A673 (cell line): ENCODE measurements around the gene CFAP97D1. TPM values are rescaled to one million over a fixed set of nuclear protein-coding genes. Genes with fewer than 3 reads are reported as not detected.
A peak's percentile ranks its signal among the peaks of the same experiment; 100 is the strongest.

ENCODE experiments used
- BruUV-seq: library from RNA; stranded (reverse); fragments of 400-500 nt; replicated peaks from 2 replicates; lab custom pipeline; 2021; lab: Mats Ljungman, UMichigan
- CTCF ChIA-PET: fragments of 300-600 bp; sonication (Branson Sonifier 250); formaldehyde crosslinking; loops from one replicate; lab custom pipeline; 2022; ENCODE audit warnings: antibody characterized with exemption; lab: Charles Lee
- POLR2A ChIA-PET: fragments of 300-600 bp; sonication (Branson Sonifier 250); formaldehyde crosslinking; loops from one replicate; lab custom pipeline; 2022; ENCODE audit warnings: antibody characterized with exemption; ENCODE audit not compliant: low non-redundant PET; lab: Charles Lee
- DNase-seq: peaks from one replicate; pipeline ENCODE4 v3.0.0-alpha.2; 2015; ENCODE audit warnings: low spot score
- H3K27ac ChIP-seq: fragments of 200-600 bp; sonication (generic); 2 replicates; pipeline ENCODE4 v1.5.1; 2016; ENCODE audit warnings: mixed run types, low read depth, mild to moderate bottlenecking, mixed read lengths, antibody characterized with exemption, low read length; ENCODE audit not compliant: poor library complexity, severe bottlenecking
- H3K27me3 ChIP-seq: fragments of 200-600 bp; sonication (generic); replicated peaks from 2 replicates; pipeline ENCODE4 v1.6.1; 2017; ENCODE audit warnings: mixed run types, low read depth, mild to moderate bottlenecking, mixed read lengths, antibody characterized with exemption, low read length; ENCODE audit not compliant: insufficient read depth, poor library complexity
- H3K36me3 ChIP-seq: fragments of 200-600 bp; sonication (generic); 2 replicates; pipeline ENCODE4 v1.6.1; 2016; ENCODE audit warnings: mixed run types, mild to moderate bottlenecking, mixed read lengths, antibody characterized with exemption, low read length; ENCODE audit not compliant: insufficient read depth, poor library complexity, severe bottlenecking
- H3K4me1 ChIP-seq: fragments of 200-600 bp; sonication (generic); 2 replicates; pipeline ENCODE4 v1.6.1; 2017; ENCODE audit warnings: mixed run types, mild to moderate bottlenecking, mixed read lengths, antibody characterized with exemption, low read length; ENCODE audit not compliant: insufficient read depth, poor library complexity, severe bottlenecking
- H3K4me3 ChIP-seq: fragments of 200-600 bp; sonication (generic); 2 replicates; pipeline ENCODE4 v1.5.1; 2016; ENCODE audit warnings: low read depth, mixed run types, mild to moderate bottlenecking, mixed read lengths, low read length; ENCODE audit not compliant: poor library complexity, severe bottlenecking
- H3K9me3 ChIP-seq: fragments of 200-600 bp; sonication (generic); 2 replicates; pipeline ENCODE4 v1.6.1; 2016; ENCODE audit warnings: mixed run types, low read depth, mild to moderate bottlenecking, mixed read lengths, antibody characterized with exemption, low read length; ENCODE audit not compliant: poor library complexity, severe bottlenecking
- CTCF ChIP-seq: fragments of 300-800, 200-600 bp; sonication (generic); conservative IDR thresholded peaks from 2 replicates; pipeline ENCODE4 v1.5.1; 2017; ENCODE audit warnings: low read depth, mild to moderate bottlenecking, antibody characterized with exemption, low read length, moderate library complexity, mixed read lengths
- EZH2 ChIP-seq: fragments of 200-600 bp; sonication (generic); IDR thresholded peaks from 2 replicates; pipeline ENCODE4 v1.6.1; 2017; ENCODE audit warnings: borderline replicate concordance, low read depth, mild to moderate bottlenecking, mixed read lengths, antibody characterized with exemption, low read length; ENCODE audit not compliant: poor library complexity, severe bottlenecking
- intact Hi-C: fragments of 100-400 bp; cut with micrococcal nuclease; formaldehyde crosslinking; loops from one replicate; pipeline ENCODE4 v1.10.0; 2022; ENCODE audit not compliant: unreplicated experiment
- total RNA-seq: library from RNA; stranded (reverse); gene quantifications from 2 replicates; pipeline ENCODE4 v1.2.3, GENCODE V29; 2021

The CFAP97D1 gene
- total RNA-seq, 1 experiment from 2014 or later = not detected

- no peak for DNase-seq
- ChIA-PET POLR2A (no interaction called here), CTCF (no interaction called here)
- BruUV-seq = TSS peak; percentile 26
- H3K9me3 ChIP-seq = no peaks in the 10 kb centered on the region
- no peak overlapping the region for H3K4me3 ChIP-seq
- H3K4me1 ChIP-seq = no peaks in the 10 kb centered on the region
- no peaks in the 10 kb centered on the region for H3K36me3 ChIP-seq
- TF ChIP-seq CTCF (no peak), EZH2 (no peak)
- intact Hi-C loops = no loop called here
- H3K27ac ChIP-seq = no peak overlapping the region
- no peaks in the 10 kb centered on the region for H3K27me3 ChIP-seq
These were observed 12.5 kb upstream of the CFAP97D1 start for GRCh38 chr17:43767713-43768059.

GRCh38 chr17:43768382-43768781 lies 11.9 kb upstream of the CFAP97D1 start:
- no peaks in the 10 kb centered on the region for H3K27me3 ChIP-seq
- ChIA-PET POLR2A (no interaction called here), CTCF (no interaction called here)
- no peaks in the 10 kb centered on the region for H3K9me3 ChIP-seq
- no peak overlapping the region for H3K4me3 ChIP-seq
- H3K36me3 ChIP-seq = no peaks in the 10 kb centered on the region
- H3K4me1 ChIP-seq = no peaks in the 10 kb centered on the region
- intact Hi-C loops = no loop called here
- TF ChIP-seq EZH2 (no peak), CTCF (no peak)
- no peak for DNase-seq
- H3K27ac ChIP-seq = no peak overlapping the region
- BruUV-seq = no TSS peak

- intact Hi-C loops = no loop called here
- BruUV-seq = no TSS peak
- no peak overlapping the region for H3K4me3 ChIP-seq
- H3K4me1 ChIP-seq = no peaks in the 10 kb centered on the region
- DNase-seq = no peak
- TF ChIP-seq CTCF = no peak
- no peak for TF ChIP-seq EZH2
- CTCF ChIA-PET = no interaction called here
- POLR2A ChIA-PET = no interaction called here
- no peaks in the 10 kb centered on the region for H3K36me3 ChIP-seq
- H3K9me3 ChIP-seq = no peaks in the 10 kb centered on the region
- H3K27ac ChIP-seq = no peak overlapping the region
- H3K27me3 ChIP-seq = no peaks in the 10 kb centered on the region
These were observed 11.3 kb upstream of the CFAP97D1 start for GRCh38 chr17:43768943-43769342.
